GM23338 (cell line): ENCODE data around the gene SUMF1. TPM values are rescaled to one million over a fixed set of nuclear protein-coding genes. Genes with fewer than 3 reads are reported as not detected.

ENCODE experiments used
- ATAC-seq: fragments of 200-7000 bp; cut with Tn5 transposase; 3 replicates; pipeline ENCODE4 v1.9.1; 2020
- DNase-seq: peaks from one replicate; pipeline ENCODE4 v3.0.0-alpha.2; 2015; ENCODE audit warnings: low spot score
- H2AFZ ChIP-seq: fragments of 200-600 bp; sonication (generic); 2 replicates; pipeline ENCODE4 v1.8.0; 2016; ENCODE audit warnings: antibody characterized with exemption, mild to moderate bottlenecking, moderate library complexity
- H3F3A ChIP-seq: fragments of 200-600 bp; sonication (generic); replicated peaks from 2 replicates; pipeline ENCODE4 v1.8.0; 2017; ENCODE audit warnings: antibody characterized with exemption, mixed run types, low read depth
- H3K27ac ChIP-seq: fragments of 200-600 bp; sonication (generic); 2 replicates; pipeline ENCODE4 v1.6.1; 2016; ENCODE audit warnings: low read depth
- H3K27me3 ChIP-seq: fragments of 200-600 bp; sonication (generic); 2 replicates; pipeline ENCODE4 v1.8.0; 2016; ENCODE audit warnings: mild to moderate bottlenecking, mixed run types, moderate library complexity; ENCODE audit not compliant: insufficient read depth
- H3K36me3 ChIP-seq: fragments of 200-600 bp; sonication (generic); 2 replicates; pipeline ENCODE4 v1.8.0; 2016; ENCODE audit warnings: mild to moderate bottlenecking; ENCODE audit not compliant: insufficient read depth
- H3K4me1 ChIP-seq: fragments of 200-600 bp; sonication (generic); 2 replicates; pipeline ENCODE4 v1.8.0; 2016; ENCODE audit warnings: mild to moderate bottlenecking, moderate library complexity; ENCODE audit not compliant: insufficient read depth
- H3K4me2 ChIP-seq: fragments of 200-600 bp; sonication (generic); 2 replicates; pipeline ENCODE4 v1.7.1; 2017; ENCODE audit warnings: mixed run types
- H3K4me3 ChIP-seq: fragments of 200-600 bp; sonication (generic); 2 replicates; pipeline ENCODE4 v1.6.1; 2016; ENCODE audit warnings: mixed run types
- H3K79me2 ChIP-seq: fragments of 200-600 bp; sonication (generic); replicated peaks from 2 replicates; pipeline ENCODE4 v1.8.0; 2017; ENCODE audit warnings: mild to moderate bottlenecking; ENCODE audit not compliant: insufficient read depth
- H3K9me2 ChIP-seq: fragments of 200-600 bp; sonication (generic); 2 replicates; pipeline ENCODE4 v1.8.0; 2017; ENCODE audit not compliant: insufficient read depth
- H4K20me1 ChIP-seq: fragments of 200-600 bp; sonication (generic); replicated peaks from 2 replicates; pipeline ENCODE4 v1.8.0; 2017; ENCODE audit warnings: mild to moderate bottlenecking; ENCODE audit not compliant: insufficient read depth
- H3K27ac Mint-ChIP-seq: 2 replicates; pipeline ENCODE4 v1.8.0; 2020; ENCODE audit warnings: inconsistent platforms, mild to moderate bottlenecking, moderate library complexity, mixed read lengths
- H3K27me3 Mint-ChIP-seq: 3 replicates; pipeline ENCODE4 v1.8.0; 2022; ENCODE audit warnings: low read depth, mild to moderate bottlenecking, moderate library complexity, mixed read lengths, inconsistent platforms; ENCODE audit not compliant: insufficient read depth, poor library complexity
- H3K36me3 Mint-ChIP-seq: 3 replicates; pipeline ENCODE4 v1.8.0; 2021; ENCODE audit warnings: low read depth, mild to moderate bottlenecking, inconsistent platforms, moderate library complexity, mixed read lengths
- H3K4me1 Mint-ChIP-seq: 3 replicates; pipeline ENCODE4 v1.8.0; 2020; ENCODE audit warnings: mild to moderate bottlenecking, inconsistent platforms, mixed read lengths
- H3K4me3 Mint-ChIP-seq: 3 replicates; pipeline ENCODE4 v1.8.0; 2021; ENCODE audit warnings: moderate library complexity, mild to moderate bottlenecking, inconsistent platforms, mixed read lengths
- H3K9me3 Mint-ChIP-seq: 3 replicates; pipeline ENCODE4 v1.8.0; 2020; ENCODE audit warnings: moderate library complexity, mild to moderate bottlenecking, inconsistent platforms, mixed read lengths
- CREB1 ChIP-seq: fragments of 250-450 bp; sonication (Bioruptor Pico); IDR thresholded peaks from 2 replicates; pipeline ENCODE4 v1.5.0; 2020; ENCODE audit warnings: low read depth, mild to moderate bottlenecking, moderate library complexity
- CTCF ChIP-seq, 2 experiments: fragments of 200-600 bp in 1 of 2; sonication (generic) in 1 of 2; conservative IDR thresholded peaks; 2 replicates each; pipeline versions ENCODE4 v1.5.1 to v1.6.1; 2016 to 2017; ENCODE audit warnings: antibody characterized with exemption in 2 of 2, low read depth in 2 of 2, mild to moderate bottlenecking in 2 of 2, moderate library complexity in 1 of 2
- ETS1 ChIP-seq: IDR thresholded peaks from 2 replicates; pipeline ENCODE4 v1.6.1; 2016; ENCODE audit warnings: antibody characterized with exemption
- EZH2 ChIP-seq: fragments of 200-600 bp; sonication (generic); IDR thresholded peaks from one replicate; pipeline ENCODE4 v1.8.0; 2017; ENCODE audit warnings: antibody characterized with exemption, mild to moderate bottlenecking, low read depth; ENCODE audit not compliant: unreplicated experiment
- EZH2phosphoT487 ChIP-seq: fragments of 200-600 bp; sonication (generic); IDR thresholded peaks from one replicate; pipeline ENCODE4 v1.8.1; 2018; ENCODE audit warnings: antibody characterized with exemption; ENCODE audit not compliant: unreplicated experiment
- JUNB ChIP-seq: IDR thresholded peaks from one replicate; pipeline ENCODE4 v1.6.1; 2016; ENCODE audit warnings: antibody characterized with exemption; ENCODE audit not compliant: unreplicated experiment
- NANOG ChIP-seq: IDR thresholded peaks from 2 replicates; pipeline ENCODE4 v1.6.1; 2016; ENCODE audit warnings: antibody characterized with exemption, borderline replicate concordance
- POLR2AphosphoS5 ChIP-seq: IDR thresholded peaks from 2 replicates; pipeline ENCODE4 v1.6.1; 2016; ENCODE audit warnings: antibody characterized with exemption, low read depth
- STAT1 ChIP-seq: IDR thresholded peaks from one replicate; pipeline ENCODE4 v1.6.1; 2016; ENCODE audit warnings: antibody characterized with exemption; ENCODE audit not compliant: unreplicated experiment
- ZNF114 ChIP-seq: fragments of 250-450 bp; sonication (Bioruptor Pico); IDR thresholded peaks from 2 replicates; pipeline ENCODE4 v1.5.0; 2020; ENCODE audit warnings: mild to moderate bottlenecking, moderate library complexity
- ZNF331 ChIP-seq: fragments of 250-450 bp; sonication (Bioruptor Pico); IDR thresholded peaks from 2 replicates; pipeline ENCODE4 v1.5.0; 2020; ENCODE audit warnings: low read depth, mild to moderate bottlenecking, moderate library complexity
- polyA plus RNA-seq: library from polyadenylated mRNA; unstranded; fragments of >200 nt; fragmentation: Nextera tagmentation; extraction: Ambion mirVana; gene quantifications from 2 replicates; pipeline ENCODE4 v1.2.1, GENCODE V29; 2016
- total RNA-seq: library from RNA; depleted of rRNA; stranded (reverse); fragments of >200 nt; shearing (Covaris generic); gene quantifications from 2 replicates; pipeline ENCODE4 v1.2.3, GENCODE V29; 2014

Gene SUMF1
- total and polyA plus RNA-seq, 2 experiments from 2014 or later = 6.9 to 20.3 TPM

GRCh38 chr3:4461468-4462090 lies 5.5 kb downstream of the SUMF1 start:
- no peaks in the 10 kb centered on the region for H3K36me3 ChIP-seq
- ATAC-seq = no peak
- peaks cover 5% of the 10 kb centered on the region; the same call in 2 of the 3 replicates for H3K4me1 Mint-ChIP-seq

GRCh38 chr3:4460334-4460733 lies 6.7 kb downstream of the SUMF1 start:
- no peak overlapping the region for H3K27ac Mint-ChIP-seq
- Histone ChIP-seq H4K20me1 (no peaks in the 10 kb centered on the region), H3K4me3 (no peak overlapping the region), H3K9me2 (no peaks in the 10 kb centered on the region), H3K4me2 (no peak overlapping the region), H3F3A (no peaks in the 10 kb centered on the region), H3K79me2 (no peaks in the 10 kb centered on the region), H3K36me3 (no peaks in the 10 kb centered on the region), H3K27ac (no peak overlapping the region), H3K27me3 (no peaks in the 10 kb centered on the region), H3K4me1 (no peaks in the 10 kb centered on the region), H2AFZ (no peak overlapping the region)
- no peaks in the 10 kb centered on the region for H3K27me3 Mint-ChIP-seq
- no peaks in the 10 kb centered on the region for H3K9me3 Mint-ChIP-seq
- no peaks in the 10 kb centered on the region for H3K4me1 Mint-ChIP-seq
- H3K4me3 Mint-ChIP-seq = no peak overlapping the region
- ATAC-seq (no peak), DNase-seq (no peak)
- no peaks in the 10 kb centered on the region for H3K36me3 Mint-ChIP-seq
- TF ChIP-seq ZNF331 (no peak), CTCF (conservative IDR thresholded peaks at IDR 0.05; ENCODE audit: low read depth in 2 of 2) (no peak), STAT1 (no peak), ETS1 (no peak), CREB1 (CRISPR knock-in tag) (no peak), EZH2phosphoT487 (no peak), NANOG (no peak), ZNF114 (CRISPR knock-in tag) (no peak)

More at GRCh38 chr3:4461468-4462090, 5.5 kb downstream of the SUMF1 start:
- no peak overlapping the region for H2AFZ ChIP-seq
- Mint-ChIP-seq H3K9me3 (no peaks in the 10 kb centered on the region), H3K27me3 (peaks cover under 1% of the 10 kb centered on the region), H3K27ac (no peak overlapping the region), H3K4me3 (no peak overlapping the region), H3K36me3 (no peaks in the 10 kb centered on the region)
- H4K20me1 ChIP-seq = no peaks in the 10 kb centered on the region
- H3K4me2 ChIP-seq = no peak overlapping the region
- H3K27ac ChIP-seq = no peak overlapping the region
- H3K4me1 ChIP-seq = no peaks in the 10 kb centered on the region
- H3K79me2 ChIP-seq = 0 out of 2 replicates have a peak, but pooled peaks cover 3% of the 10 kb centered on the region
- H3K27me3 ChIP-seq = no peaks in the 10 kb centered on the region
- H3K4me3 ChIP-seq = no peak overlapping the region
- no peaks in the 10 kb centered on the region for H3K9me2 ChIP-seq
- no peaks in the 10 kb centered on the region for H3F3A ChIP-seq
- DNase-seq = no peak
- no peak for TF ChIP-seq NANOG
- no peak for TF ChIP-seq CREB1 (CRISPR knock-in tag)
- no peak for TF ChIP-seq JUNB
- TF ChIP-seq POLR2AphosphoS5 = no peak
- TF ChIP-seq ZNF331 = no peak
- TF ChIP-seq EZH2 = no peak
- no peak for TF ChIP-seq ETS1
